GM23338 (cell line): ENCODE data around the gene RFX3.

Experiments
- CREB1 ChIP-seq: fragments of 250-450 bp; sonication (Bioruptor Pico); IDR thresholded peaks from 2 replicates; pipeline ENCODE4 v1.5.0; 2020; ENCODE audit warnings: low read depth, mild to moderate bottlenecking, moderate library complexity
- CTCF ChIP-seq, 2 experiments: fragments of 200-600 bp in 1 of 2; sonication (generic) in 1 of 2; conservative IDR thresholded peaks; 2 replicates each; pipeline versions ENCODE4 v1.5.1 to v1.6.1; 2016 to 2017; ENCODE audit warnings: antibody characterized with exemption in 2 of 2, low read depth in 2 of 2, mild to moderate bottlenecking in 2 of 2, moderate library complexity in 1 of 2
- ETS1 ChIP-seq: IDR thresholded peaks from 2 replicates; pipeline ENCODE4 v1.6.1; 2016; ENCODE audit warnings: antibody characterized with exemption
- EZH2 ChIP-seq: fragments of 200-600 bp; sonication (generic); IDR thresholded peaks from one replicate; pipeline ENCODE4 v1.8.0; 2017; ENCODE audit warnings: antibody characterized with exemption, mild to moderate bottlenecking, low read depth; ENCODE audit not compliant: unreplicated experiment
- EZH2phosphoT487 ChIP-seq: fragments of 200-600 bp; sonication (generic); IDR thresholded peaks from one replicate; pipeline ENCODE4 v1.8.1; 2018; ENCODE audit warnings: antibody characterized with exemption; ENCODE audit not compliant: unreplicated experiment
- JUNB ChIP-seq: IDR thresholded peaks from one replicate; pipeline ENCODE4 v1.6.1; 2016; ENCODE audit warnings: antibody characterized with exemption; ENCODE audit not compliant: unreplicated experiment
- POLR2AphosphoS5 ChIP-seq: IDR thresholded peaks from 2 replicates; pipeline ENCODE4 v1.6.1; 2016; ENCODE audit warnings: antibody characterized with exemption, low read depth
- REST ChIP-seq: IDR thresholded peaks from one replicate; pipeline ENCODE4 v1.6.1; 2018; ENCODE audit warnings: antibody characterized with exemption; ENCODE audit not compliant: unreplicated experiment
- STAT1 ChIP-seq: IDR thresholded peaks from one replicate; pipeline ENCODE4 v1.6.1; 2016; ENCODE audit warnings: antibody characterized with exemption; ENCODE audit not compliant: unreplicated experiment
- ZNF331 ChIP-seq: fragments of 250-450 bp; sonication (Bioruptor Pico); IDR thresholded peaks from 2 replicates; pipeline ENCODE4 v1.5.0; 2020; ENCODE audit warnings: low read depth, mild to moderate bottlenecking, moderate library complexity

- TF ChIP-seq CTCF (conservative IDR thresholded peaks at IDR 0.05; ENCODE audit: low read depth in 2 of 2) (no peak), REST (no peak), EZH2 (no peak), POLR2AphosphoS5 (no peak), CREB1 (no peak), STAT1 (no peak), EZH2phosphoT487 (no peak), ETS1 (no peak), JUNB (no peak), ZNF331 (no peak)
These were observed 264.3 kb downstream of the RFX3 start for GRCh38 chr9:3261484-3261883.
